HG03442 (cell line): ENCODE measurements around the gene NRL.

Experiments used
- ATAC-seq: cut with Tn5 transposase; IDR thresholded peaks from one replicate; pipeline ENCODE4 v1.9.1; 2021; ENCODE audit warnings: mild to moderate bottlenecking, moderate library complexity; ENCODE audit not compliant: unreplicated experiment

The NRL gene

GRCh38 chr14:24100982-24101494, 13.7 kb downstream of the NRL start:
- no peak for ATAC-seq

GRCh38 chr14:24100197-24100981, 14.4 kb downstream of the NRL start:
- ATAC-seq = no peak

GRCh38 chr14:24098927-24099813, 15.6 kb downstream of the NRL start:
- ATAC-seq = no peak

- ATAC-seq = no peak
These were observed 16.4 kb downstream of the NRL start for GRCh38 chr14:24098229-24098926.

- ATAC-seq = no peak
These were observed 18.1 kb downstream of the NRL start for GRCh38 chr14:24096545-24097181.

GRCh38 chr14:24095271-24096068, 19.3 kb downstream of the NRL start:
- peak; percentile 74 for ATAC-seq

GRCh38 chr14:24094841-24095270, 19.9 kb downstream of the NRL start:
- ATAC-seq = no peak

- ATAC-seq = peak; percentile 43
These were observed 20.6 kb downstream of the NRL start, which contains the start of gene PCK2 for GRCh38 chr14:24093901-24094840. Gene PCK2 (plus strand): TSS chr14:24094311. CDS start chr14:24094406, 95 bp downstream.

GRCh38 chr14:24093207-24093900, 21.4 kb downstream of the NRL start:
- ATAC-seq = no peak

- no peak for ATAC-seq
These were observed 22.1 kb downstream of the NRL start for GRCh38 chr14:24092505-24093206.

GRCh38 chr14:24092110-24092504, 22.6 kb downstream of the NRL start:
- ATAC-seq = no peak

- no peak for ATAC-seq
These were observed 24.9 kb downstream of the NRL start for GRCh38 chr14:24089890-24090289.

- no peak for ATAC-seq
These were observed 26.7 kb downstream of the NRL start for GRCh38 chr14:24088095-24088494.

- ATAC-seq = no peak
These were observed 27.7 kb downstream of the NRL start for GRCh38 chr14:24087004-24087403.

GRCh38 chr14:24086193-24086955, 28.4 kb downstream of the NRL start:
- no peak for ATAC-seq

- ATAC-seq = no peak
These were observed 29.5 kb downstream of the NRL start for GRCh38 chr14:24085215-24085614.

- no peak for ATAC-seq
These were observed 30.3 kb downstream of the NRL start for GRCh38 chr14:24084440-24084839.
